Activated gamma-delta T cell (primary cell): ENCODE data around the gene FOSL2.

Source experiments
- DNase-seq: peaks from one replicate; lab custom pipeline; 2025; lab: John Stamatoyannopoulos, UW

FOSL2 gene

GRCh38 chr2:28412625-28413151 lies 20.0 kb downstream of the FOSL2 start:
- no peak for DNase-seq

- DNase-seq = no peak
Observed at GRCh38 chr2:28413152-28413898, 20.7 kb downstream of the FOSL2 start.

- DNase-seq = no peak
Observed at GRCh38 chr2:28413899-28414295, 21.2 kb downstream of the FOSL2 start.

- DNase-seq = no peak
Observed at GRCh38 chr2:28414583-28414982, 21.9 kb downstream of the FOSL2 start.

- no peak for DNase-seq
Observed at GRCh38 chr2:28415010-28415409, 22.4 kb downstream of the FOSL2 start.

- no peak for DNase-seq
Observed at GRCh38 chr2:28415715-28416114, 23.1 kb downstream of the FOSL2 start.

GRCh38 chr2:28419003-28419402 lies 26.3 kb downstream of the FOSL2 start:
- DNase-seq = no peak

GRCh38 chr2:28419443-28420270 lies 27.0 kb downstream of the FOSL2 start:
- DNase-seq = no peak

GRCh38 chr2:28420722-28421121 lies 28.1 kb downstream of the FOSL2 start:
- DNase-seq = no peak

GRCh38 chr2:28422908-28423741 lies 30.5 kb downstream of the FOSL2 start:
- no peak for DNase-seq

GRCh38 chr2:28423856-28424605 lies 31.4 kb downstream of the FOSL2 start:
- no peak for DNase-seq

- DNase-seq = no peak
Observed at GRCh38 chr2:28424799-28425463, 32.3 kb downstream of the FOSL2 start.

GRCh38 chr2:28425464-28425835 lies 32.8 kb downstream of the FOSL2 start:
- no peak for DNase-seq

- no peak for DNase-seq
Observed at GRCh38 chr2:28427741-28428415, 35.2 kb downstream of the FOSL2 start.

- no peak for DNase-seq
Observed at GRCh38 chr2:28428486-28428885, 35.8 kb downstream of the FOSL2 start.

GRCh38 chr2:28429636-28430376 lies 37.1 kb downstream of the FOSL2 start:
- DNase-seq = no peak

GRCh38 chr2:28430377-28430765 lies 37.7 kb downstream of the FOSL2 start:
- DNase-seq = no peak

GRCh38 chr2:28430788-28431418 lies 38.2 kb downstream of the FOSL2 start:
- DNase-seq = no peak

- DNase-seq = no peak
Observed at GRCh38 chr2:28431741-28432140, 39.1 kb downstream of the FOSL2 start.
